ENCODE results near the gene PKLR.

PKLR gene

GRCh38 chr1:155279268-155279667, 22.0 kb downstream of the PKLR start:
- TF ChIP-seq CTCF (IDR thresholded peaks at IDR 0.05; ENCODE audit: low read length) (no peak), EZH2 (optimal IDR thresholded peaks at IDR 0.05; ENCODE audit: low read depth, low read length) (no peak), EZH2phosphoT487 (IDR thresholded peaks at IDR 0.05; ENCODE audit: low read length) (no peak)
- no peaks in the 10 kb centered on the region for H3K9me3 ChIP-seq (replicated peaks; ENCODE audit: insufficient read depth, low read length)
- no peaks in the 10 kb centered on the region for H3K9me2 ChIP-seq (replicated peaks; ENCODE audit: insufficient read depth, low read length)
- H2AFZ ChIP-seq (ENCODE audit: low read length): no peak overlapping the region
- DNase-seq: no peak
- H4K20me1 ChIP-seq (ENCODE audit: insufficient read depth, low read length): no peaks in the 10 kb centered on the region
- no peak overlapping the region for H3K9ac ChIP-seq (ENCODE audit: low read length)
- no peak overlapping the region for H3K4me3 ChIP-seq (ENCODE audit: low read length)
- peaks cover 17% of the 10 kb centered on the region; the same call in 1 of the 2 replicates for H3F3A ChIP-seq (ENCODE audit: insufficient read depth, low read length)
- H3K79me2 ChIP-seq (ENCODE audit: low read length): no peaks in the 10 kb centered on the region
- peaks cover 12% of the 10 kb centered on the region for H3K4me1 ChIP-seq (ENCODE audit: low read length)
- H3K36me3 ChIP-seq (replicated peaks; ENCODE audit: insufficient read depth, low read length): no peaks in the 10 kb centered on the region
- no peak overlapping the region for H3K27ac ChIP-seq (ENCODE audit: low read length)
- no peak overlapping the region for H3K4me2 ChIP-seq (ENCODE audit: low read depth, low read length)
- H3K27me3 ChIP-seq (replicated peaks; ENCODE audit: insufficient read depth, low read length): no peaks in the 10 kb centered on the region

GRCh38 chr1:155278689-155279160, 22.5 kb downstream of the PKLR start:
- no peak overlapping the region for H3K27ac ChIP-seq (ENCODE audit: low read length)
- H4K20me1 ChIP-seq (ENCODE audit: insufficient read depth, low read length): no peaks in the 10 kb centered on the region
- no peak overlapping the region for H3K9ac ChIP-seq (ENCODE audit: low read length)
- TF ChIP-seq EZH2phosphoT487 (IDR thresholded peaks at IDR 0.05; ENCODE audit: low read length): no peak
- no peak; the same call in 1 of the 2 replicates for TF ChIP-seq CTCF (IDR thresholded peaks at IDR 0.05; ENCODE audit: low read length)
- TF ChIP-seq EZH2 (optimal IDR thresholded peaks at IDR 0.05; ENCODE audit: low read depth, low read length): no peak
- H3K27me3 ChIP-seq (replicated peaks; ENCODE audit: insufficient read depth, low read length): no peaks in the 10 kb centered on the region
- H2AFZ ChIP-seq (ENCODE audit: low read length): peak overlapping the region; percentile 83; the same call in 1 of the 2 replicates
- H3K9me2 ChIP-seq (replicated peaks; ENCODE audit: insufficient read depth, low read length): no peaks in the 10 kb centered on the region
- H3K36me3 ChIP-seq (replicated peaks; ENCODE audit: insufficient read depth, low read length): no peaks in the 10 kb centered on the region
- H3F3A ChIP-seq (ENCODE audit: insufficient read depth, low read length): peaks cover 19% of the 10 kb centered on the region
- H3K4me1 ChIP-seq (ENCODE audit: low read length): peaks cover 13% of the 10 kb centered on the region
- peak overlapping the region; percentile 76; the same call in 1 of the 2 replicates for H3K4me3 ChIP-seq (ENCODE audit: low read length)
- peaks cover 2% of the 10 kb centered on the region for H3K79me2 ChIP-seq (ENCODE audit: low read length)
- no peak for DNase-seq
- peak overlapping the region; percentile 99 for H3K4me2 ChIP-seq (ENCODE audit: low read depth, low read length)
- no peaks in the 10 kb centered on the region for H3K9me3 ChIP-seq (replicated peaks; ENCODE audit: insufficient read depth, low read length)

- Histone ChIP-seq H3K4me2 (ENCODE audit: low read depth, low read length) (peak overlapping the region; percentile 99), H3K27ac (ENCODE audit: low read length) (no peak overlapping the region), H3K4me1 (ENCODE audit: low read length) (peaks cover 16% of the 10 kb centered on the region), H3K27me3 (replicated peaks; ENCODE audit: insufficient read depth, low read length) (no peaks in the 10 kb centered on the region), H3K9ac (ENCODE audit: low read length) (peak overlapping the region; percentile 20; the same call in 1 of the 2 replicates), H3K9me2 (replicated peaks; ENCODE audit: insufficient read depth, low read length) (no peaks in the 10 kb centered on the region), H3K9me3 (replicated peaks; ENCODE audit: insufficient read depth, low read length) (no peaks in the 10 kb centered on the region), H2AFZ (ENCODE audit: low read length) (peak overlapping the region; percentile 83), H3F3A (ENCODE audit: insufficient read depth, low read length) (peaks cover 22% of the 10 kb centered on the region), H3K4me3 (ENCODE audit: low read length) (peak overlapping the region; percentile 76), H4K20me1 (ENCODE audit: insufficient read depth, low read length) (no peaks in the 10 kb centered on the region), H3K79me2 (ENCODE audit: low read length) (peaks cover 6% of the 10 kb centered on the region), H3K36me3 (replicated peaks; ENCODE audit: insufficient read depth, low read length) (no peaks in the 10 kb centered on the region)
- TF ChIP-seq EZH2phosphoT487 (IDR thresholded peaks at IDR 0.05; ENCODE audit: low read length) (no peak), EZH2 (optimal IDR thresholded peaks at IDR 0.05; ENCODE audit: low read depth, low read length) (no peak), CTCF (IDR thresholded peaks at IDR 0.05; ENCODE audit: low read length) (peak; percentile 71)
- DNase-seq: peak; percentile 73
Observed at GRCh38 chr1:155277902-155278688, 23.1 kb downstream of the PKLR start.

All from MM.1S (cell line).